H1 (cell line): ENCODE data around the gene MIPOL1. TPM values are rescaled to one million over a fixed set of nuclear protein-coding genes. Genes with fewer than 3 reads are reported as not detected.

Source experiments
- CREB1 ChIP-seq: IDR thresholded peaks from 2 replicates; pipeline ENCODE4 v1.6.1; 2012; ENCODE audit warnings: inconsistent platforms
- CTBP2 ChIP-seq: IDR thresholded peaks from 2 replicates; pipeline ENCODE4 v1.7.0; 2011; ENCODE audit warnings: borderline replicate concordance, mild to moderate bottlenecking, moderate library complexity, mixed read lengths, low read length; ENCODE audit not compliant: insufficient read depth, insufficient read length
- RFX5 ChIP-seq: IDR thresholded peaks from 2 replicates; pipeline ENCODE4 v1.6.1; 2011; ENCODE audit warnings: low read depth, low read length, improper control_type of control experiment, borderline replicate concordance
- RNF2 ChIP-seq: fragments of 200-900, 300-1000 bp; sonication (generic); IDR thresholded peaks from 2 replicates; pipeline ENCODE4 v1.7.1; 2016; ENCODE audit warnings: borderline replicate concordance, low read depth, mild to moderate bottlenecking, antibody characterized with exemption, low read length; ENCODE audit not compliant: poor library complexity, severe bottlenecking; ENCODE audit errors: missing control alignments
- RXRA ChIP-seq: IDR thresholded peaks from 2 replicates; pipeline ENCODE4 v1.6.1; 2011; ENCODE audit warnings: low read depth, mild to moderate bottlenecking, low read length, moderate library complexity; ENCODE audit not compliant: insufficient read depth
- TAF7 ChIP-seq: optimal IDR thresholded peaks from 2 replicates; pipeline ENCODE3; 2011; ENCODE audit warnings: low read depth, mild to moderate bottlenecking, inconsistent platforms, low read length, moderate library complexity, borderline replicate concordance
- polyA plus RNA-seq, 7 experiments: library from polyadenylated mRNA; depleted of rRNA in 3 of 7; stranded (reverse) in 5 of 7; unstranded in 2 of 7; fragments of >200 nt in 5 of 7; fragments of 200-250 nt in 2 of 7; gene quantifications; 1 replicate in 5 of 7; 2 replicates in 1 of 7; 4 replicates in 1 of 7; pipeline versions ENCODE4 v1.2.1 to v1.2.3, GENCODE V29; 2011 to 2013; ENCODE audit warnings: missing spikeins in 2 of 7, mixed read lengths in 2 of 7
- total RNA-seq: library from RNA; stranded (reverse); fragmentation: NEBNext Ultra II Directional; extraction: Animal tissue kit (Norgen Biotek cat#: 25700); gene quantifications from 2 replicates; pipeline ENCODE4 v1.2.1, GENCODE V29; 2021
- TF ChIP-seq, protein P1 (sequence below): IDR thresholded peaks from 2 replicates; pipeline ENCODE4 v1.6.1; 2012; ENCODE audit warnings: inconsistent platforms

MIPOL1 gene
- total and polyA plus RNA-seq, 2 of the 8 experiments (the other 6 are each of a cell fraction or from before 2014, with no cell fraction given), result 2.8 to 23.9 TPM

- TF ChIP-seq, protein P1, sequence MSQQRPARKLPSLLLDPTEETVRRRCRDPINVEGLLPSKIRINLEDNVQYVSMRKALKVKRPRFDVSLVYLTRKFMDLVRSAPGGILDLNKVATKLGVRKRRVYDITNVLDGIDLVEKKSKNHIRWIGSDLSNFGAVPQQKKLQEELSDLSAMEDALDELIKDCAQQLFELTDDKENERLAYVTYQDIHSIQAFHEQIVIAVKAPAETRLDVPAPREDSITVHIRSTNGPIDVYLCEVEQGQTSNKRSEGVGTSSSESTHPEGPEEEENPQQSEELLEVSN, result no peak
- no peak for TF ChIP-seq RXRA
- no peak for TF ChIP-seq TAF7
- no peak for TF ChIP-seq CTBP2
- TF ChIP-seq CREB1, result no peak
- no peak for TF ChIP-seq RNF2
- TF ChIP-seq RFX5, result no peak
- TF ChIP-seq, all 59 proteins: peak for 0
Measured at GRCh38 chr14:37397941-37398215, 200.1 kb downstream of the MIPOL1 start (continued).
